KMS-11 (cell line): ENCODE results near the gene E2F7.

Experiments used
- H2AFZ ChIP-seq: fragments of 200-600 bp; sonication (generic); 2 replicates; pipeline ENCODE4 v1.6.1; 2016; ENCODE audit warnings: antibody characterized with exemption, mixed run types, low read depth
- H3K27ac ChIP-seq: fragments of 200-600 bp; sonication (generic); 2 replicates; pipeline ENCODE4 v1.6.1; 2016; ENCODE audit warnings: mild to moderate bottlenecking, mixed run types
- H3K27me3 ChIP-seq: fragments of 200-600 bp; sonication (generic); 2 replicates; pipeline ENCODE4 v1.6.1; 2017; ENCODE audit warnings: mild to moderate bottlenecking, low read depth, mixed run types, moderate library complexity; ENCODE audit not compliant: insufficient read depth
- H3K36me3 ChIP-seq: fragments of 200-600 bp; sonication (generic); 2 replicates; pipeline ENCODE4 v1.6.1; 2017; ENCODE audit warnings: mild to moderate bottlenecking, mixed run types; ENCODE audit not compliant: insufficient read depth
- H3K4me1 ChIP-seq: fragments of 200-600 bp; sonication (generic); 2 replicates; pipeline ENCODE4 v1.6.1; 2016; ENCODE audit warnings: mild to moderate bottlenecking, low read depth, mixed run types; ENCODE audit not compliant: poor library complexity, severe bottlenecking
- H3K4me2 ChIP-seq: fragments of 200-600 bp; sonication (generic); 2 replicates; pipeline ENCODE4 v1.7.0; 2016; ENCODE audit warnings: mild to moderate bottlenecking, mixed run types
- H3K4me3 ChIP-seq: fragments of 200-600 bp; sonication (generic); IDR thresholded peaks from 2 replicates; pipeline ENCODE4 v1.6.1; 2017; ENCODE audit warnings: low read depth, low read length, mixed read lengths; ENCODE audit not compliant: insufficient read depth
- H3K79me2 ChIP-seq: fragments of 200-600 bp; sonication (generic); 2 replicates; pipeline ENCODE4 v1.6.1; 2016; ENCODE audit warnings: low read depth, mixed run types; ENCODE audit not compliant: insufficient read depth
- H3K9ac ChIP-seq: fragments of 200-600 bp; sonication (generic); 2 replicates; pipeline ENCODE4 v1.6.1; 2016; ENCODE audit warnings: mild to moderate bottlenecking, mixed run types
- H4K20me1 ChIP-seq: fragments of 200-600 bp; sonication (generic); 2 replicates; pipeline ENCODE4 v1.6.1; 2016; ENCODE audit warnings: mild to moderate bottlenecking, mixed run types; ENCODE audit not compliant: insufficient read depth
- CTCF ChIP-seq: fragments of 200-600 bp; sonication (generic); conservative IDR thresholded peaks from 2 replicates; pipeline ENCODE4 v1.6.1; 2017; ENCODE audit warnings: low read depth, mild to moderate bottlenecking, antibody characterized with exemption, low read length, moderate library complexity, mixed read lengths

E2F7 gene

GRCh38 chr12:77019920-77020319, 45.4 kb downstream of the E2F7 start:
- H3K4me1 ChIP-seq: no peaks in the 10 kb centered on the region
- no peak for TF ChIP-seq CTCF
- H3K4me3 ChIP-seq: no peak overlapping the region
- H3K9ac ChIP-seq: no peak overlapping the region
- H4K20me1 ChIP-seq: no peaks in the 10 kb centered on the region
- no peak overlapping the region for H2AFZ ChIP-seq
- H3K27ac ChIP-seq: no peak overlapping the region
- no peaks in the 10 kb centered on the region for H3K27me3 ChIP-seq
- no peaks in the 10 kb centered on the region for H3K79me2 ChIP-seq
- no peak overlapping the region for H3K4me2 ChIP-seq
- no peaks in the 10 kb centered on the region; the same call in 1 of the 2 replicates for H3K36me3 ChIP-seq

GRCh38 chr12:77016606-77017005, 48.8 kb downstream of the E2F7 start:
- H3K4me3 ChIP-seq: no peak overlapping the region
- TF ChIP-seq CTCF: no peak
- H3K9ac ChIP-seq: no peak overlapping the region
- H3K4me2 ChIP-seq: no peak overlapping the region
- H3K4me1 ChIP-seq: no peaks in the 10 kb centered on the region
- H2AFZ ChIP-seq: no peak overlapping the region
- H3K27me3 ChIP-seq: no peaks in the 10 kb centered on the region
- no peak overlapping the region for H3K27ac ChIP-seq
- H4K20me1 ChIP-seq: no peaks in the 10 kb centered on the region
- H3K79me2 ChIP-seq: no peaks in the 10 kb centered on the region
- H3K36me3 ChIP-seq: no peaks in the 10 kb centered on the region; the same call in 1 of the 2 replicates

GRCh38 chr12:77013091-77013490, 52.3 kb downstream of the E2F7 start:
- TF ChIP-seq CTCF: no peak
- H3K4me2 ChIP-seq: no peak overlapping the region
- no peaks in the 10 kb centered on the region for H4K20me1 ChIP-seq
- H3K27ac ChIP-seq: no peak overlapping the region
- no peaks in the 10 kb centered on the region for H3K79me2 ChIP-seq
- no peaks in the 10 kb centered on the region; the same call in 1 of the 2 replicates for H3K36me3 ChIP-seq
- no peak overlapping the region for H3K9ac ChIP-seq
- peaks cover 6% of the 10 kb centered on the region for H3K4me1 ChIP-seq
- no peak overlapping the region for H2AFZ ChIP-seq
- no peak overlapping the region for H3K4me3 ChIP-seq
- no peaks in the 10 kb centered on the region for H3K27me3 ChIP-seq

- Histone ChIP-seq H4K20me1 (no peaks in the 10 kb centered on the region), H2AFZ (peak overlapping the region; percentile 16; the same call in 1 of the 2 replicates), H3K4me1 (peaks cover 6% of the 10 kb centered on the region), H3K27ac (no peak overlapping the region), H3K4me3 (no peak overlapping the region), H3K36me3 (no peaks in the 10 kb centered on the region; the same call in 1 of the 2 replicates), H3K79me2 (no peaks in the 10 kb centered on the region), H3K9ac (no peak overlapping the region), H3K4me2 (no peak overlapping the region), H3K27me3 (no peaks in the 10 kb centered on the region)
- TF ChIP-seq CTCF: peak; percentile 92
These were observed 54.4 kb downstream of the E2F7 start for GRCh38 chr12:77010691-77011548.
